Activated CD4-positive, alpha-beta T cell treated with anti-CD3 and anti-CD28 coated beads, Interleukin-2, amount 50 U/mL, for 24 hours (primary cell): ENCODE results near the gene NUP35.

ENCODE experiments used
- DNase-seq, 2 donors: peaks; one replicate each; pipeline ENCODE4 v3.0.0-alpha.2; 2020; ENCODE audit warnings: low read depth in 1 of 2, low spot score in 1 of 2

The NUP35 gene

GRCh38 chr2:183124222-183124956, at the start of gene NUP35:
Gene NUP35, plus strand, starts transcription at chr2:183124443. Its CDS starts 15 bp downstream, at chr2:183124458.
- DNase-seq, result peak; percentile 77 to 86

GRCh38 chr2:183078163-183078463, 46.1 kb upstream of the NUP35 start:
- DNase-seq, result no peak

GRCh38 chr2:183078464-183079138, 45.6 kb upstream of the NUP35 start, which contains the start of gene DUSP19:
Gene DUSP19, plus strand, starts transcription at chr2:183078747. Its CDS starts 187 bp downstream, at chr2:183078934.
- DNase-seq, result peak; percentile 83 to 85

- DNase-seq, result no peak
Observed at GRCh38 chr2:183079139-183079775, 45.0 kb upstream of the NUP35 start.

- no peak for DNase-seq
Observed at GRCh38 chr2:183081911-183082310, 42.3 kb upstream of the NUP35 start.

- DNase-seq, result no peak
Observed at GRCh38 chr2:183088061-183088460, 36.2 kb upstream of the NUP35 start.

- no peak for DNase-seq
Observed at GRCh38 chr2:183089192-183089851, 34.9 kb upstream of the NUP35 start.

GRCh38 chr2:183091318-183091953, 32.8 kb upstream of the NUP35 start:
- DNase-seq, result no peak

- no peak for DNase-seq
Observed at GRCh38 chr2:183091954-183092345, 32.3 kb upstream of the NUP35 start.

GRCh38 chr2:183093857-183094657, 30.2 kb upstream of the NUP35 start:
- no peak for DNase-seq

- DNase-seq, result no peak
Observed at GRCh38 chr2:183105402-183106134, 18.7 kb upstream of the NUP35 start.

- no peak for DNase-seq
Observed at GRCh38 chr2:183112577-183112976, 11.7 kb upstream of the NUP35 start.

GRCh38 chr2:183113630-183114029, 10.6 kb upstream of the NUP35 start:
- no peak for DNase-seq

- no peak for DNase-seq
Observed at GRCh38 chr2:183117226-183117625, 7.0 kb upstream of the NUP35 start.

GRCh38 chr2:183123117-183123958, 905 bp upstream of the NUP35 start:
- DNase-seq, result no peak

GRCh38 chr2:183123959-183124221, 353 bp upstream of the NUP35 start:
- no peak for DNase-seq

GRCh38 chr2:183124957-183125255, 663 bp downstream of the NUP35 start:
- no peak for DNase-seq

- DNase-seq, result no peak
Observed at GRCh38 chr2:183125659-183126341, 1.6 kb downstream of the NUP35 start.

GRCh38 chr2:183126635-183127034, 2.4 kb downstream of the NUP35 start:
- DNase-seq, result no peak
